Measurements from ENCODE around the gene CDH23.

CDH23 gene

DNA sequence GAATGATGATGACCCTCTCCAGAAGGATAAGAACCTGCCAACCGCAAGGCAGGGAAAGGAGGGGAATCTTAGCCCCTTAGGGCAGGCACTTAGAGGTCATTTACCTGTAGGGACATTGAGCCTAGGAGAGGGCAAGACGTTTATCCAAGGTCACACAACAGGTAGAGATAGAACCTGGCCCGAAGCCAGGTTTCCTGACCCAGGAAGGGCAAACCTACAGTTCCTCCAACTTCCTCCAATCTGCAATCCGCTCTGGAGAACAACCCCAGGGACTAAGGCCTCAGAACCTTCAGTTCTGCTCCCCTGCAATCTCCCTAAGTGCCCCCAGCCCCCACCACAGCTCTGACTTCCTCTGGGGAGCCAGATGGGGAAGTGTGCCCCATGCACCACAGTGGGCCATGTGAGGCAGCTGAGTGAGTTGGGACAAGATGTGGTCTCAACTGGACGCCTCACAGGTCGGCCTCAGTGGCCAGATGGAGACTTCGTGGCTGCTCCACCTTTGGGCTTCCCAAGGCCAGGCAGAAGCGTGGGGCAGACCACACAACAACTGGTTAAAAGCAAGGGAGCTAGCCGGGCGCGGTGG, 455.7 kb downstream of the CDH23 start:
- in situ Hi-C loops (cut with MboI; ENCODE audit: low sequenced_read_pairs), result no loop called here
- H3K4me3 ChIP-seq, result no peak overlapping the region
- peaks cover 11% of the 10 kb centered on the region for H3K4me1 ChIP-seq
- H3K27me3 ChIP-seq (ENCODE audit: low read depth), result no peaks in the 10 kb centered on the region
- no peaks in the 10 kb centered on the region for H3K36me3 ChIP-seq (replicated peaks)
- DNase-seq (ENCODE audit: low spot score in 2 of 2), result no peak
- no peaks in the 10 kb centered on the region for H3K9me3 ChIP-seq

DNA sequence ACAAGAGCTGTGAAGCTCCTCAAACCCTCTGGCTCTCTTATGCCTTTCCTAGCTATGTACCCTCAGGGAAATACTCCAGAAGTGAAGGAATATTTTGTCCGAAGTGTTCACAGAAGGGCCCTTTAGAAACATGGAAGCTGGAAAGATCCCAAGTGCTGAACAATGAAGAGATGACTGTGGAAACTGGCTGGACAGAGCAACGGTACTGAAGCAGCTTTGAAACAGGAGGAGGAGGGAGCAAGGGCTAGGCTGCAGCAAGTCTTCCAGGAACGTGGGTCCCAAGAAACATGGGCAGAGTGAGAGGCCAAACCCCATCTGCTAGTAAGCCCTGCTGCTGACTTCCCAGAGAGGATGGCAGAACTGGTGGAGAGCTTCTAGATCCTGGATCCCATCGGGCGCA, 457.3 kb downstream of the CDH23 start:
- in situ Hi-C loops (cut with MboI; ENCODE audit: low sequenced_read_pairs), result no loop called here
- H3K9me3 ChIP-seq, result no peaks in the 10 kb centered on the region
- H3K36me3 ChIP-seq (replicated peaks), result no peaks in the 10 kb centered on the region
- no peak for DNase-seq (ENCODE audit: low spot score in 2 of 2)
- H3K4me3 ChIP-seq, result no peak overlapping the region
- H3K4me1 ChIP-seq, result peaks cover 9% of the 10 kb centered on the region
- no peaks in the 10 kb centered on the region for H3K27me3 ChIP-seq (ENCODE audit: low read depth)

DNA sequence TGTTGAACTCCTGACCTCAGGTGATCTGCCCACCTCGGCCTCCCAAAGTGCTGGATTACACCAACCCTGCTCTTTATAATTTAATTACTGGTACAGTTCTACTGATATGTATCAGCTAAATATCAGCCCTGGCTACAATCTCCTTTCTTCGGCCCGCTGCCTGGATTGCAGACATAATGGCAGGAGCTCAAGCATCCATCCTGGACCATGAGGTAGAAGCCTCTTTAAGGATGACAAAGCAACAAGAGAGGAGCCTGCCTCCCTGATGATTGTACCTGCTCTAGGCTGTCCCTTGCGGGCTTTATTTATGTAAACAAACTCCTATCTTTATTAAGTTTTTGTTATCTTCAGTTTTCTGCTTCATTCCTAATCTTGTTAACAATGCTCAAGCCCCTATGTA, 459.9 kb downstream of the CDH23 start:
- no peaks in the 10 kb centered on the region for H3K9me3 ChIP-seq
- H3K4me1 ChIP-seq, result peaks cover 22% of the 10 kb centered on the region
- DNase-seq (ENCODE audit: low spot score in 2 of 2), result no peak
- H3K27me3 ChIP-seq (ENCODE audit: low read depth), result no peaks in the 10 kb centered on the region
- in situ Hi-C loops (cut with MboI; ENCODE audit: low sequenced_read_pairs), result no loop called here
- no peak overlapping the region for H3K4me3 ChIP-seq
- H3K36me3 ChIP-seq (replicated peaks), result no peaks in the 10 kb centered on the region

DNA sequence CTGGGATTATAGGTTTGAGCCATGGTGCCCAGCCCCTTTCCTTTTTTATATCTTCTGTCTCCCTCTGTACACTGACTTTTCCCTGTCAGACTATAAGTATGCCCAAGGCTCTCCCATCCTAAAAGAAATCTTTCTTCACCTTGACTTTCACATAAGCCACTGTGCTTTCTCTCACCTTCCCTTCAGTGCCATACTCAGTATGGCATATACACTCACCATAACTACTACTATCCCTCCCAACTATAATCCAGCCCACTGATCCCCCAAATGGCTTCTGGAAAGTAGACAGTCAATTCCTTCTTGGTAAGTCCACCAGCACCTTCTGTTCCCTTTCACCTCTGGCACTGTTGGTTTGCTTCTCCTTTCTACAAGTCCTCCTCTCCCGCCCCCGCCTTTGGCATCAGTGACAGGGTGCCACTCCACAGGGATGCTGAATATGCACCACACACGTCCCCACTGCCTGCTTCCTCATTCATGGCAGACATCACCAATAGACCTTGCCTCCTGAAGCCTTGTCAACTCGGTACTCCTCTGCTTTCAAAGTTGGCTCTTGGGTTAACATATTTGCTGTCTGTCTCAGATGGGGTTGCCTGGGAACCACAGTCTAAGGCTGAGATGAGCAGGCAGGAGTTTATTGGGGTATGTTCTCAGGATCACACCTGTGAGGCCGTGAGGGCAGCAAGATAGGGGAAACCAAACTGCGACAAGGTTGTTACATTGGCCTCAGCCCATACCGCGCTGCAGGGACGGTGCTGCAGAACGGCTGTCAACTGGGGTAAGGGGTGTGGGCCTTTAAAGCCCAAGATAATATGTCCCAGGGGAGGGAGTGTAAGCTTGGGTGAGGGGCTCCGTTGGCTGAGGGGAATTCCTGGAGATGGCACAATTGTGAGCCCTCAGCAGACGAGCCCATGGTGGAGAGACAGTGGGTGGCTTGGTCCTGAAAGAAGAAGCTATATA, 461.5 kb downstream of the CDH23 start:
- Histone ChIP-seq H3K36me3 (replicated peaks) (no peaks in the 10 kb centered on the region), H3K4me3 (no peak overlapping the region), H3K27me3 (ENCODE audit: low read depth) (no peaks in the 10 kb centered on the region), H3K9me3 (no peaks in the 10 kb centered on the region), H3K4me1 (peaks cover 22% of the 10 kb centered on the region)
- DNase-seq (ENCODE audit: low spot score in 2 of 2), result no peak
- in situ Hi-C loops (cut with MboI; ENCODE audit: low sequenced_read_pairs), result no loop called here

DNA sequence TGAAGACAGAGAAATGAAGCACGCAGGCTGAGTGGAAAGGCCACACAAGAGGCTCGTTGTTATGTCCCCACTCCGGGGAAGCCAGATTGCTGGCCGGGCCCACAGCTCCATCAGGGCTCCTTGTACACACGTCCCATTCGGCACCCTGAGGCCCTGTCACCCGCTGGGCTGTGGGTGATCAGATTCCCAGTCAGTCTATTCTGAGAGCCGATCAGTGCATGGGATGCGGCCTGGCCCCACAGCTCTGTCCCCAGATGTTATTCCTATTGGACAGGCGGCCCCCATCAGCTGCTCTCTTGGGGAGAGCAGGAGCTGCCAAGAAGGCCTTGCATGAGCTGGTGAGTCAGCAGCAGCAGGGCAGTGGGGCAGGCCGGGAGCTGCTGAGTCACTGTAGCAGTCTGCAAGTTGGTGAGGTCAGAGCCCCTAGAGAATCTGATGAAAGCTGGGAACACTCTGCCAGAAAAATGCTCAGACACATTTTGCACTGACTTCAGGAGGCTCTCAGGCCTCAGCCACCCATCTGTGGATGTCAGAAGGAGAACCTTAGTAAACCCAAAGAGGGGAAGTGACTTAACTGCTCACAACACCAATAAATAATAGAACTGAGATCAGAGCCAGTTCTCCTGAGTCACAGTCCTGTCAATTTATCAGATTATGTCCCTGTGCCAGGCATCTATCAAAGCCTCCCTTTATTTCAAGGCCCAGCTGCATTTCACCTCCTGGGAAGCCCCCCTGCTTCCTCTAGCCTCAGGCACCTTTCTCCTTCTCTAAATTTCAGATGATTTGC, 463.7 kb downstream of the CDH23 start:
- H3K36me3 ChIP-seq (replicated peaks), result no peaks in the 10 kb centered on the region
- H3K27me3 ChIP-seq (ENCODE audit: low read depth), result no peaks in the 10 kb centered on the region
- H3K4me1 ChIP-seq, result peaks cover 22% of the 10 kb centered on the region
- in situ Hi-C loops (cut with MboI; ENCODE audit: low sequenced_read_pairs), result no loop called here
- no peak overlapping the region for H3K4me3 ChIP-seq
- H3K9me3 ChIP-seq, result no peaks in the 10 kb centered on the region
- peak; percentile 76 to 83 for DNase-seq (ENCODE audit: low spot score in 2 of 2)

DNA sequence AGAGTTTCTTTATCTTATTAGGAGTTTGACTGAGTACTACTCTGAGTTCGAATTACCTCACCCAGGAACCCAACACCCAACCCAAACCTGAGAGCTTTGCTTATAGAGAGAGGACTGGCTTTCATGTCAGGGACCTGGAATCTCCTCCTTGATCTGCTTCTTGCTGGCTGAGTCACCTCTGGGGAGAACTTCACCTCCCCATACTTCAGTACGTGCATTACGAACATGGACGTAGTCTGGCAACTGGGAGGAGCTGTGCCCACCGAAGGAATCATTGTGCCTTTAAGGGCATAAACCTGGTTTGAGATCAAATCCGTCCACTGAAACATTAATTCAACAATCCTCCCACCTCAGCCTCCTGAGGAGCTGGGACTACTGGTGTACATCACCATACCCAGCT, 466.5 kb downstream of the CDH23 start:
- H3K4me3 ChIP-seq, result no peak overlapping the region
- H3K4me1 ChIP-seq, result peaks cover 22% of the 10 kb centered on the region
- H3K36me3 ChIP-seq (replicated peaks), result no peaks in the 10 kb centered on the region
- in situ Hi-C loops (cut with MboI; ENCODE audit: low sequenced_read_pairs), result no loop called here
- H3K9me3 ChIP-seq, result no peaks in the 10 kb centered on the region
- H3K27me3 ChIP-seq (ENCODE audit: low read depth), result no peaks in the 10 kb centered on the region
- no peak for DNase-seq (ENCODE audit: low spot score in 2 of 2)

DNA sequence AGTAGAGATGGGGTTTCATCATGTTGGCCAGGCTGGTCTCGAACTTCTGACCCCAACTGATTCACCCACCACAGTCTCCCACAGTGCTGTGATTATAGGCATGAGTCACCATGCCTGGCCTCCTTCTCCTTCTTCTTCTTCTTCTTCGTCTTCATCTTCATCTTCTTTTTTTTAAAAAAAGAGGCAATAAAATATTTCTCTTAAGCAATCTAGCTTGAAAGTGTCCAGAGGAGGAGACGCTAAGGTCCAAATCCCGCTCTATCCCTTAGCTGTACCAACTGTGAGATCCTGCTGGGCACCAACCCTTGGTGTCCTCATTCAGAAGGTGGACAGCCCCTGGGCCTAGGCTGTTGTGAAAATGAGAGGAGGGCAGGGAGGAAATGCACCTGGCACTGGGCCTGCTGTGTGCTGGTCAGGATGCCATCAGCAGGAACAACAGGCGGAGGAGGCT, 468.2 kb downstream of the CDH23 start:
- H3K9me3 ChIP-seq, result no peaks in the 10 kb centered on the region
- H3K27me3 ChIP-seq (ENCODE audit: low read depth), result no peaks in the 10 kb centered on the region
- H3K4me1 ChIP-seq, result peaks cover 16% of the 10 kb centered on the region
- H3K36me3 ChIP-seq (replicated peaks), result no peaks in the 10 kb centered on the region
- H3K4me3 ChIP-seq, result no peak overlapping the region
- in situ Hi-C loops (cut with MboI; ENCODE audit: low sequenced_read_pairs), result no loop called here
- DNase-seq (ENCODE audit: low spot score in 2 of 2), result no peak

Data from HAP-1 (cell line).